HepG2 (cell line): ENCODE measurements around the gene BTG3. TPM values are rescaled to one million over a fixed set of nuclear protein-coding genes. Genes with fewer than 3 reads are reported as not detected.

Experiments
- ATAC-seq: fragments of 200-7000 bp; cut with Tn5 transposase; 3 replicates; pipeline ENCODE4 v1.9.1; 2020; ENCODE audit warnings: mild to moderate bottlenecking, moderate library complexity
- BruUV-seq: library from RNA; stranded (reverse); fragments of 400-500 nt; replicated peaks from 2 replicates; lab custom pipeline; 2021; lab: Mats Ljungman, UMichigan
- CTCF ChIA-PET: fragments of 300-600 bp; formaldehyde crosslinking; extraction: SDS; loops from one replicate; lab custom pipeline; 2021; ENCODE audit warnings: low total read pairs, inconsistent platforms, low intra/inter-chr PET ratio; lab: Yijun Ruan, JAX
- POLR2A ChIA-PET: fragments of 350-600 bp; sonication (Branson Sonifier 250); formaldehyde crosslinking; loops from one replicate; lab custom pipeline; 2020; ENCODE audit warnings: antibody characterized with exemption, inconsistent platforms; lab: Yijun Ruan, JAX
- DNase-seq: peaks from one replicate; pipeline ENCODE4 v3.0.0-alpha.2; 2015; ENCODE audit warnings: low spot score
- FAIRE-seq: peaks from 3 replicates; lab custom pipeline; 2011; peaks lifted over from hg19 to GRCh38; lab: Jason Lieb, UNC
- H2AFZ ChIP-seq: one replicate; pipeline ENCODE4 v1.6.1; 2011; ENCODE audit warnings: low read length, inconsistent platforms
- H3K27ac ChIP-seq: fragments of 300-600 bp; 3 replicates; pipeline ENCODE4 v1.8.0; 2011; ENCODE audit warnings: mixed run types, mild to moderate bottlenecking, mixed read lengths, low read length, inconsistent platforms; ENCODE audit not compliant: insufficient read depth; ENCODE audit errors: extremely low read length
- H3K27me3 ChIP-seq, 2 experiments: fragments of 200-600 bp in 1 of 2; 2 replicates in 1 of 2; 3 replicates in 1 of 2; pipeline versions ENCODE4 v1.6.0 to v1.8.0; 2011; ENCODE audit warnings: low read length in 2 of 2, mild to moderate bottlenecking in 2 of 2, moderate library complexity in 2 of 2, inconsistent platforms in 1 of 2; ENCODE audit not compliant: insufficient read depth in 2 of 2, control insufficient read depth in 1 of 2
- H3K36me3 ChIP-seq, 2 experiments: fragments of 200-600 bp in 1 of 2; replicated peaks in 1 of 2; 2 replicates in 1 of 2; 3 replicates in 1 of 2; pipeline versions ENCODE4 v1.5.1 to v1.8.0; 2011; ENCODE audit warnings: low read length in 2 of 2, inconsistent platforms in 1 of 2; ENCODE audit not compliant: insufficient read depth in 2 of 2, control insufficient read depth in 1 of 2
- H3K4me1 ChIP-seq: 2 replicates; pipeline ENCODE4 v1.5.1; 2012; ENCODE audit warnings: low read length, inconsistent platforms; ENCODE audit not compliant: insufficient read depth
- H3K4me2 ChIP-seq: 2 replicates; pipeline ENCODE4 v1.6.0; 2011; ENCODE audit warnings: low read depth, low read length, inconsistent platforms
- H3K4me3 ChIP-seq, 3 experiments: fragments of 200-600 bp in 1 of 3; sonication (generic), shearing (Covaris generic) in 1 of 3; replicated peaks in 1 of 3; 2 replicates each; pipeline ENCODE4 v1.5.1; 2011 to 2016; ENCODE audit warnings: low read length in 3 of 3, inconsistent platforms in 2 of 3, low read depth in 2 of 3, mild to moderate bottlenecking in 2 of 3, control low read depth in 1 of 3, mixed read lengths in 1 of 3; ENCODE audit not compliant: insufficient read depth in 1 of 3
- H3K79me2 ChIP-seq: one replicate; pipeline ENCODE4 v1.6.1; 2011; ENCODE audit warnings: low read length, inconsistent platforms; ENCODE audit not compliant: insufficient read depth
- H3K9ac ChIP-seq: 2 replicates; pipeline ENCODE4 v1.6.0; 2011; ENCODE audit warnings: mild to moderate bottlenecking, low read depth, low read length, inconsistent platforms; ENCODE audit not compliant: insufficient read depth
- H3K9me3 ChIP-seq: 2 replicates; pipeline ENCODE4 v1.5.1; 2012; ENCODE audit warnings: mild to moderate bottlenecking, low read length
- H4K20me1 ChIP-seq: 2 replicates; pipeline ENCODE4 v1.6.0; 2011; ENCODE audit warnings: inconsistent platforms, mild to moderate bottlenecking, low read length, moderate library complexity; ENCODE audit not compliant: insufficient read depth
- ATAD3A ChIP-seq: sonication (generic); formaldehyde crosslinking; IDR thresholded peaks from 2 replicates; pipeline ENCODE4 v1.4.0; 2020; ENCODE audit warnings: missing genetic modification reagents
- KAT7 ChIP-seq: IDR thresholded peaks from 2 replicates; pipeline ENCODE4 v1.6.1; 2018; ENCODE audit warnings: borderline replicate concordance, missing compliant biosample characterization
- RBM22 ChIP-seq: fragments of 200-400 bp; formaldehyde crosslinking; optimal IDR thresholded peaks from 2 replicates; pipeline ENCODE3; 2017; ENCODE audit warnings: mild to moderate bottlenecking, low read length, moderate library complexity
- SCMH1 ChIP-seq: sonication (generic); formaldehyde crosslinking; IDR thresholded peaks from 2 replicates; pipeline ENCODE4 v1.9.0; 2021; ENCODE audit warnings: missing genetic modification reagents, mild to moderate bottlenecking, borderline replicate concordance
- U2AF1 ChIP-seq: fragments of 200-400 bp; formaldehyde crosslinking; optimal IDR thresholded peaks from 2 replicates; pipeline ENCODE3; 2017; ENCODE audit warnings: mild to moderate bottlenecking, low read depth, low read length
- ZBTB49 ChIP-seq: sonication (generic); formaldehyde crosslinking; IDR thresholded peaks from 2 replicates; pipeline ENCODE4 v1.4.0; 2020; ENCODE audit warnings: missing genetic modification reagents, borderline replicate concordance
- ZFP36L2 ChIP-seq: sonication (generic); formaldehyde crosslinking; IDR thresholded peaks from 2 replicates; pipeline ENCODE4 v1.4.0; 2020; ENCODE audit warnings: missing genetic modification reagents
- WGBS: methylation state at CpG from one replicate; pipeline ENCODE4 v1.1.6; 2017; ENCODE audit warnings: low lambda C conversion rate; 5-methylcytosine and 5-hydroxymethylcytosine counted together
- in situ Hi-C: cut with HindIII; loops from 2 replicates; pipeline ENCODE4 v1.10.0; 2017; ENCODE audit warnings: low pct_unique_long_range_greater_than_20kb; ENCODE audit not compliant: extremely low pct_ligation_motif_present
- intact Hi-C: fragments of 100-400 bp; cut with micrococcal nuclease; formaldehyde crosslinking; loops from one replicate; pipeline ENCODE4 v1.10.0; 2022; ENCODE audit not compliant: unreplicated experiment
- polyA plus RNA-seq, 8 experiments: library from polyadenylated mRNA; depleted of rRNA in 3 of 8; stranded (reverse) in 7 of 8; unstranded in 1 of 8; fragments of >200 nt; fragmentation: Illumina TruSeq in 4 of 8; extraction: Trizol in 4 of 8; gene quantifications; 2 replicates each; pipeline versions ENCODE4 v1.2.1 to v1.2.3, GENCODE V29; 2011 to 2016; ENCODE audit warnings: low read depth in 4 of 8, missing spikeins in 1 of 8, mixed read lengths in 1 of 8; ENCODE audit not compliant: insufficient read depth in 1 of 8
- total RNA-seq, 5 experiments: library from RNA; depleted of rRNA; stranded (reverse); fragments of >200 nt; fragmentation: Illumina TruSeq; extraction: Trizol; gene quantifications; 2 replicates each; pipeline ENCODE4 v1.2.3, GENCODE V29; 2016; ENCODE audit warnings: low read depth in 1 of 5

BTG3 gene
- total and polyA plus RNA-seq, 2 of the 13 experiments (the other 11 are each of a cell fraction or from before 2014, with no cell fraction given), result 13.9 to 27.4 TPM

GRCh38 chr21:17550671-17551308, 61.9 kb downstream of the BTG3 start:
- in situ Hi-C loops, result loop anchor here (10.0 kb wide), 1 partner anchor 156 kb away; no protein-coding TSS in a partner anchor
- ChIA-PET POLR2A (interaction anchor here (0.6 kb wide), 1 partner anchor 17 kb away, joined by 3 read pairs; no protein-coding TSS in a partner anchor), CTCF (no interaction called here)
- Histone ChIP-seq H3K4me2 (no peak overlapping the region), H3K27me3 (no peaks in the 10 kb centered on the region), H3K36me3 (peaks cover 24 to 76% of the 10 kb centered on the region in 2 experiments), H3K9ac (no peak overlapping the region), H3K27ac (no peak overlapping the region), H3K9me3 (no peaks in the 10 kb centered on the region), H3K4me1 (peaks cover 51% of the 10 kb centered on the region), H3K4me3 (no peak overlapping the region), H2AFZ (no peak overlapping the region), H3K79me2 (peaks cover 65% of the 10 kb centered on the region), H4K20me1 (peaks cover 65% of the 10 kb centered on the region)
- 91% methylated on average over 5 of the region's 5 CpGs for WGBS
- BruUV-seq, result no TSS peak
- TF ChIP-seq KAT7 (CRISPR knock-in tag), result no peak
- no peak for TF ChIP-seq ZFP36L2 (CRISPR knock-in tag)
- no peak for TF ChIP-seq U2AF1
- no peak for TF ChIP-seq ZBTB49 (CRISPR knock-in tag)
- TF ChIP-seq SCMH1 (CRISPR knock-in tag), result no peak
- TF ChIP-seq ATAD3A, result no peak
- TF ChIP-seq RBM22, result peak; percentile 3
- ATAC-seq (no peak), DNase-seq (no peak), FAIRE-seq (no peak)
- intact Hi-C loops, result no loop called here
